ENCODE measurements around the gene SEPTIN10.
"Not testable (repeated sequence)": the region's sequence is repeated elsewhere in the genome, so short reads cannot be mapped to it uniquely, and the experiment has no call there.

Gene SEPTIN10

GRCh38 chr2:109555346-109555900 lies 58.3 kb downstream of the SEPTIN10 start:
- Histone ChIP-seq H3K27me3 (ENCODE audit: low read depth, low read length) (no peaks in the 10 kb centered on the region), H3K27ac (ENCODE audit: low read length) (no peak overlapping the region), H3K4me3 (ENCODE audit: low read depth in 1 of 2, low read length in 2 of 2) (no peak overlapping the region), H3K36me3 (ENCODE audit: control insufficient read depth in 1 of 2, insufficient read depth in 2 of 2, low read length in 2 of 2) (peaks cover 0 to 14% of the 10 kb centered on the region in 2 donors), H3K4me1 (ENCODE audit: control insufficient read depth in 1 of 2, insufficient read depth in 2 of 2, low read length in 2 of 2) (no peaks in the 10 kb centered on the region), H3K9me3 (ENCODE audit: control insufficient read depth in 1 of 2, low read length in 2 of 2) (no peaks in the 10 kb centered on the region)

GRCh38 chr2:109554758-109555157 lies 59.0 kb downstream of the SEPTIN10 start:
- no peak overlapping the region for H3K4me3 ChIP-seq (ENCODE audit: low read depth in 1 of 2, low read length in 2 of 2)
- no peaks in the 10 kb centered on the region for H3K9me3 ChIP-seq (ENCODE audit: control insufficient read depth in 1 of 2, low read length in 2 of 2)
- H3K36me3 ChIP-seq (ENCODE audit: control insufficient read depth in 1 of 2, insufficient read depth in 2 of 2, low read length in 2 of 2), result peaks cover 0 to 10% of the 10 kb centered on the region in 2 donors
- H3K4me1 ChIP-seq (ENCODE audit: control insufficient read depth in 1 of 2, insufficient read depth in 2 of 2, low read length in 2 of 2), result no peaks in the 10 kb centered on the region
- no peaks in the 10 kb centered on the region for H3K27me3 ChIP-seq (ENCODE audit: low read depth, low read length)
- no peak overlapping the region for H3K27ac ChIP-seq (ENCODE audit: low read length)

- H3K4me3 ChIP-seq (ENCODE audit: low read depth in 1 of 2, low read length in 2 of 2), result no peak overlapping the region
- no peaks in the 10 kb centered on the region for H3K27me3 ChIP-seq (ENCODE audit: low read depth, low read length)
- H3K4me1 ChIP-seq (ENCODE audit: control insufficient read depth in 1 of 2, insufficient read depth in 2 of 2, low read length in 2 of 2), result no peaks in the 10 kb centered on the region
- H3K9me3 ChIP-seq (ENCODE audit: control insufficient read depth in 1 of 2, low read length in 2 of 2), result no peaks in the 10 kb centered on the region
- H3K27ac ChIP-seq (ENCODE audit: low read length), result no peak overlapping the region
- H3K36me3 ChIP-seq (ENCODE audit: control insufficient read depth in 1 of 2, insufficient read depth in 2 of 2, low read length in 2 of 2), result peaks cover 3 to 5% of the 10 kb centered on the region in 2 donors
Observed at GRCh38 chr2:109549016-109549590, 64.7 kb downstream of the SEPTIN10 start.

GRCh38 chr2:109547280-109547679 lies 66.5 kb downstream of the SEPTIN10 start:
- no peaks in the 10 kb centered on the region for H3K4me1 ChIP-seq (ENCODE audit: control insufficient read depth in 1 of 2, insufficient read depth in 2 of 2, low read length in 2 of 2)
- peaks cover 3% of the 10 kb centered on the region in 2 donors for H3K36me3 ChIP-seq (ENCODE audit: control insufficient read depth in 1 of 2, insufficient read depth in 2 of 2, low read length in 2 of 2)
- H3K27ac ChIP-seq (ENCODE audit: low read length), result no peak overlapping the region
- no peaks in the 10 kb centered on the region for H3K27me3 ChIP-seq (ENCODE audit: low read depth, low read length)
- no peak overlapping the region for H3K4me3 ChIP-seq (ENCODE audit: low read depth in 1 of 2, low read length in 2 of 2)
- no peaks in the 10 kb centered on the region for H3K9me3 ChIP-seq (ENCODE audit: control insufficient read depth in 1 of 2, low read length in 2 of 2)

GRCh38 chr2:109545828-109546713 lies 67.7 kb downstream of the SEPTIN10 start:
- Histone ChIP-seq H3K4me3 (ENCODE audit: low read depth in 1 of 2, low read length in 2 of 2) (no peak overlapping the region), H3K9me3 (ENCODE audit: control insufficient read depth in 1 of 2, low read length in 2 of 2) (no peaks in the 10 kb centered on the region), H3K36me3 (ENCODE audit: control insufficient read depth in 1 of 2, insufficient read depth in 2 of 2, low read length in 2 of 2) (peaks cover 3% of the 10 kb centered on the region in 2 donors), H3K4me1 (ENCODE audit: control insufficient read depth in 1 of 2, insufficient read depth in 2 of 2, low read length in 2 of 2) (no peaks in the 10 kb centered on the region), H3K27me3 (ENCODE audit: low read depth, low read length) (no peaks in the 10 kb centered on the region), H3K27ac (ENCODE audit: low read length) (no peak overlapping the region)

DNA sequence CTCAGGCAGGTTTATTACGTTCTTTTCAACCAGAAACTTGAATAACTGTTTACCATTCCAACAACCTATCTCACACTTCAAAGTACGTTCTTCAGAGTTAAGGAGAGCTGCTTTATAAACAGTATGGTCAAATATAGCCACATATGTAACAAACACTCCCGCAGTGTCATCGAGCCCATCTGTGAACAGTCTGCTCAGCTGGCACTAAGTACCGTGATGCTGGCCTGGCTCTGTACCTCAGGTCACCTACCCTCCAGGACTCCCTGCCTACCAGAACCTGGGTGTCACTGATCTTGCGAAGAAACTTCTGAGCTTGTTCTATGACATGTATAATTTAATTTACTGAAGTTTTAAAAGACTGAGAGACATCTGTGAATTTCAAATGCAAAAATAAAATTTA lies 71.4 kb downstream of the SEPTIN10 start:
- Histone ChIP-seq H3K27me3 (ENCODE audit: low read depth, low read length) (no peaks in the 10 kb centered on the region), H3K27ac (ENCODE audit: low read length) (no peak overlapping the region), H3K4me1 (ENCODE audit: control insufficient read depth in 1 of 2, insufficient read depth in 2 of 2, low read length in 2 of 2) (no peaks in the 10 kb centered on the region), H3K36me3 (ENCODE audit: control insufficient read depth in 1 of 2, insufficient read depth in 2 of 2, low read length in 2 of 2) (peaks cover 3% of the 10 kb centered on the region in 2 donors), H3K9me3 (ENCODE audit: control insufficient read depth in 1 of 2, low read length in 2 of 2) (no peaks in the 10 kb centered on the region), H3K4me3 (ENCODE audit: low read depth in 1 of 2, low read length in 2 of 2) (no peak overlapping the region)

DNA sequence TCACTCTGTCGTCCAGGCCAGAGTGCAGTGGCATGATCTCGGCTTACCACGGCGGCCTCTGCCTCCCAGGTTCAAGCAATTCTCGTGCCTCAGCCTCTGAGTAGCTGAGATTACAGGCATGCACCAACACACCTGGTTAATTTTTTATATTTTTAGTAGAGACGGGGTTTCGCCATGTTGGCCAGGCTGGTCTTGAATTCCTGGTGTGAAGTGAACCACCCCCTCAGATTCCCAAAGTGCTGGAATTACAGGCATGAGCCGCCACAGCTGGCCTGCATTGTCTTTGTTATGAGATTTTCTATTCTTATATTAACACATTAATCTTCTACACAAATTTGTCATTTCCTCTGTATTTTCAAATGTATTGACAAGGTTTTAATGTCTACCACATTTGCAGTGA lies 75.2 kb downstream of the SEPTIN10 start:
- H3K9me3 ChIP-seq (ENCODE audit: control insufficient read depth in 1 of 2, low read length in 2 of 2), result no peaks in the 10 kb centered on the region
- no peak overlapping the region for H3K4me3 ChIP-seq (ENCODE audit: low read depth in 1 of 2, low read length in 2 of 2)
- H3K36me3 ChIP-seq (ENCODE audit: control insufficient read depth in 1 of 2, insufficient read depth in 2 of 2, low read length in 2 of 2), result no peaks in the 10 kb centered on the region
- H3K4me1 ChIP-seq (ENCODE audit: control insufficient read depth in 1 of 2, insufficient read depth in 2 of 2, low read length in 2 of 2), result peaks cover 0 to 6% of the 10 kb centered on the region in 2 donors
- H3K27ac ChIP-seq (ENCODE audit: low read length), result no peak overlapping the region
- H3K27me3 ChIP-seq (ENCODE audit: low read depth, low read length), result no peaks in the 10 kb centered on the region

DNA sequence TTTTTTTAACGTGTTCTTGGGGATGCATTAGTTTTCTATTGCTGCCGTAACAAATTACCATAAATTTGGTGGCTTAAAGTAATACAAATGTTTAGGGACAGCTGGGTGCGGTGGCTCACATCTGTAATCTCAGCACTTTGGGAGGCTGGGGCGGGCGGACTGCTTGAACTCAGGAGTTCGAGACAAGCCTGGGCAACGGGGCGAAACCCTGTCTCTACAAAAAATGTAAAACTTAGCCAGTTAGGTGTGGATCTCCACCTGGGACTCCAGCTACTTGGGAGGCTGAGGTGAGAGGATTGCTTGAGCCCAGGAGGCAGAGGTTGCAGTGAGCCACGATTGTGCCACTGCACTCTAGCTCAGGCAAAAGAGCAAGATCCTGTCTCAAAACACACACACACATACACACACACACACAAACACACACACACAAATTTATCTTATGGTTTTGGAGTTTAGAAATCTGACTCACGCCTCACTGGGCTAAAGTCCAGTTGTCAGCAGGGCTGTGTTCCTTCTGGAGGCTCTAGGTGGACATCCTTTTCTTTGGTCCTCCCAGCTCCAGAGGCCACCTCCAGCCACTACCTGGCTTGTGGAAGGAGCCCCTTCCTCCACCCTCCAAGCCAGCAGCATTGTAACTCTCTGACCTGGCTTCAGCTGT lies 76.1 kb downstream of the SEPTIN10 start:
- peaks cover 0 to 6% of the 10 kb centered on the region in 2 donors for H3K4me1 ChIP-seq (ENCODE audit: control insufficient read depth in 1 of 2, insufficient read depth in 2 of 2, low read length in 2 of 2)

GRCh38 chr2:109536556-109536955 lies 77.2 kb downstream of the SEPTIN10 start:
- not testable (repeated sequence) for H3K9me3 ChIP-seq (ENCODE audit: control insufficient read depth in 1 of 2, low read length in 2 of 2); H3K27ac ChIP-seq (ENCODE audit: low read length); H3K4me1 ChIP-seq (ENCODE audit: control insufficient read depth in 1 of 2, insufficient read depth in 2 of 2, low read length in 2 of 2); H3K36me3 ChIP-seq (ENCODE audit: control insufficient read depth in 1 of 2, insufficient read depth in 2 of 2, low read length in 2 of 2); H3K4me3 ChIP-seq (ENCODE audit: low read depth in 1 of 2, low read length in 2 of 2); H3K27me3 ChIP-seq (ENCODE audit: low read depth, low read length)

More for the DNA sequence above, 76.1 kb downstream of the SEPTIN10 start:
- Histone ChIP-seq H3K27me3 (ENCODE audit: low read depth, low read length) (no peaks in the 10 kb centered on the region), H3K27ac (ENCODE audit: low read length) (no peak overlapping the region), H3K36me3 (ENCODE audit: control insufficient read depth in 1 of 2, insufficient read depth in 2 of 2, low read length in 2 of 2) (no peaks in the 10 kb centered on the region), H3K9me3 (ENCODE audit: control insufficient read depth in 1 of 2, low read length in 2 of 2) (no peaks in the 10 kb centered on the region), H3K4me3 (ENCODE audit: low read depth in 1 of 2, low read length in 2 of 2) (no peak overlapping the region)

DNA sequence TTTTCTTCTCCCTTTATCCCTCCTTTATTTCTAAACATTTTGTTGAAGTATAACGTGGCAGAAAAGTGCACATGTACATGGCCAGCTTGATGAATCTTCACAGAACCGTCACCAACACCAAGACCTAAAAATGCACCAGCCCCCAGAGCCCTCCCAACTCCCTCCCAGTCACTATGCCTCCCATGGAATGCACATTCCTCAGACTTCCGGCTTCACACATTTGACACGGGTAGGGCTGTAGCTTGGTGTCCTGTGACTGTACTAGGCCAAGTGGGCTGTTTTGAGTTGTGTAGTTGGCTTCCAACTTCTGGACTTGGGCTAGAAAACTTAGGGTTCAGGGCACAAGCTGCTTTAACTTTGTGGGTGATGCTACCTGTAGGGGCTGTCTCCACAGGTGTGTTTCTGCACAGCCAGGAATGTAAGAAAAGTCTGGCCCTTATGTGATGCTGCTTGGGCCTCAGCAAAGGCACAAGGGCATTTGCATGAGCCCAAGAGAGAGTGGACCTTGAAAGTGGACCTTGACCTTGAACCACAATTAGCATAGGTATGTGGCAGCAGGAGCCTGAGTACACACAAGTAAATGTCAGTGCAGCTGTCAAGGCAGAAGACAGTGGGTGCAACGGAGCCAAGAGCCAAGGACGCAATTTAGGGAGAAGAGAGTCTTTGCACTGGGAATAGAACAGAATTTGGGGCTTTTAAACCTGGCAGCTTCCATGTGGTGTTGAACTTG lies 78.4 kb downstream of the SEPTIN10 start:
- peaks cover 0 to 9% of the 10 kb centered on the region in 2 donors for H3K4me1 ChIP-seq (ENCODE audit: control insufficient read depth in 1 of 2, insufficient read depth in 2 of 2, low read length in 2 of 2)
- no peak overlapping the region for H3K4me3 ChIP-seq (ENCODE audit: low read depth in 1 of 2, low read length in 2 of 2)
- no peaks in the 10 kb centered on the region for H3K36me3 ChIP-seq (ENCODE audit: control insufficient read depth in 1 of 2, insufficient read depth in 2 of 2, low read length in 2 of 2)
- no peak overlapping the region for H3K27ac ChIP-seq (ENCODE audit: low read length)
- H3K27me3 ChIP-seq (ENCODE audit: low read depth, low read length), result no peaks in the 10 kb centered on the region
- H3K9me3 ChIP-seq (ENCODE audit: control insufficient read depth in 1 of 2, low read length in 2 of 2), result no peaks in the 10 kb centered on the region

- Histone ChIP-seq H3K4me3 (ENCODE audit: low read depth in 1 of 2, low read length in 2 of 2) (no peak overlapping the region), H3K9me3 (ENCODE audit: control insufficient read depth in 1 of 2, low read length in 2 of 2) (no peaks in the 10 kb centered on the region), H3K36me3 (ENCODE audit: control insufficient read depth in 1 of 2, insufficient read depth in 2 of 2, low read length in 2 of 2) (no peaks in the 10 kb centered on the region), H3K4me1 (ENCODE audit: control insufficient read depth in 1 of 2, insufficient read depth in 2 of 2, low read length in 2 of 2) (peaks cover 0 to 15% of the 10 kb centered on the region in 2 donors), H3K27me3 (ENCODE audit: low read depth, low read length) (no peaks in the 10 kb centered on the region), H3K27ac (ENCODE audit: low read length) (no peak overlapping the region)
Observed at GRCh38 chr2:109533823-109534222, 79.9 kb downstream of the SEPTIN10 start.

All from muscle layer of duodenum (tissue), 2 donors.